ENCODE measurements around the gene TMEM116.
"Not testable (repeated sequence)": the region's sequence is repeated elsewhere in the genome, so short reads cannot be mapped to it uniquely, and the experiment has no call there.

The TMEM116 gene

DNA sequence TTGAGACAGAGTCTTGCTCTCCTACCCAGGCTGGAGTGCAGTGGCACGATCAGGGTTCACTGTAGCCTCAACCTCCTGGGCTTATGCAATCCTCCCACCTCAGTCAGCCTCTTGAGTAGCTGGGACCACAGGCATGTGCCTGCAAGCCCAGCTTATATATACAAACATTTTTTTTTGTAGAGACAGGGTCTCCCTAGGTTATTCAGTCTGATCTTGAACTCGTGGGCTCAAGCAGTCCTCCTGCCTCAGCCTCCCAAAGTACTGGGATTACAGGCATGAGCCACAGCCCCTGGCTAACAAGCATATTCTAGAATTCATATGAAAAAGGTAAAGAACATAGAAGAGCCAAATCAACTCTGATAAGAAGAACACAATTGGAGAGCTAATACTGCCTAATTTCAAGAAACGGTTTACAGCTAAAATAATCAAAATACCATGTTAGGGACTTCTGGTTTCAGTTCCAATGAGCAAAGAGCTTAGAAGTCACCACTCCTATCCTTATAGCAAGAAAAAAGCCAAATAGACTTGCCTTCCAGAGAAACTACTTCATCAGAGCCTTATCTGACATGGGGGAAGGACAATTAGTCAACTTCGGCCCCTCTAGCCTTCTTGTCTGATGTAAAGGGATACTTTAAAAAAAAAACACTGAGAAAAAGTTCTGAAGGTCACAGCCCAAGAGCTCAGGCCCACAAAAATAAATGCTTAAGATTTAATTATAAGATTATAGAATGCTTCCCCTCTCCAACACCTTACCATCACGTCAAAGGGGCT lies 37.6 kb downstream of the TMEM116 start:
- DNase-seq (ENCODE audit: insufficient read length, low spot score) (no peak), FAIRE-seq (no peak)
- no peak for TF ChIP-seq POLR2A (IDR thresholded peaks at IDR 0.05; ENCODE audit: low read depth, low read length)

DNA sequence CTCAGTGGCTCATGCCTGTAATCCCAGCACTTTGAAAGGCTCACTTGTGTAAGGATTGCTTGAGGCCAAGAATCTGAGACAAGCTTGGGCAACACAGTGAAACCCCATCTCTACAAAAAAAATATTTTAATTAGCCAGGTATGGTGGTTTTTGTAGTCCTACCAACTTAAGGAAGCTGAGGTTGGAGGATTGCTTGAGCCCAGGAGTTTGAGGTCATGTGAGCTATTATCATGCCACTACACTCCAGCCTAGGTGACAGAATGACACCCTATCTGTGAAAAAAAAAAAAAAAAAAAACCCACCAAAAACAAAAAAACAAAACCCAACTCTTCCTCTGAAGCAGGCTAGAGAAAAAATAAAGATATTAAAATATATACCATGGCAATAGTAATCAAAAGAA lies 41.2 kb downstream of the TMEM116 start:
- TF ChIP-seq POLR2A (IDR thresholded peaks at IDR 0.05; ENCODE audit: low read depth, low read length): no peak
- DNase-seq (ENCODE audit: insufficient read length, low spot score) (no peak), FAIRE-seq (no peak)

DNA sequence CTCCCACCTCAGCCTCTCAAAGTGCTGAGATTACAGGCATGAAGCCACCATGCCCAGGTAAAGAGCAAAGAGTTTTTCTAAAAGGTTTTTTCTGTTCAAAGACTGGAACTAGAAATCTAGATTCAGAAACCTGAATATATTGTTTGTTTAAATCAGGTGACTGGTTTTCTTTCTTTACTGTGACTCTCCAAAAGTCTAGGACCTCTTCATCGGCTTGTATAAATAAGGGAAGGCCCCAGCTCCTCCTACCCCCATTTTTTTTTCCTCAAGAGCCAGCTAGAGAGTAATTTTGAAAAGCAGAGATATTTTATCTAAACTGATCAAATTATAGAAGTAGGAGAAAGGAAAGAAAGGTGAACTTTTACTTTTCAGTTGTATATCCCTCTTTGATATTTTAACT lies 48.0 kb downstream of the TMEM116 start:
- FAIRE-seq: no peak
- TF ChIP-seq POLR2A (IDR thresholded peaks at IDR 0.05; ENCODE audit: low read depth, low read length): no peak
- no peak for DNase-seq (ENCODE audit: insufficient read length, low spot score)

DNA sequence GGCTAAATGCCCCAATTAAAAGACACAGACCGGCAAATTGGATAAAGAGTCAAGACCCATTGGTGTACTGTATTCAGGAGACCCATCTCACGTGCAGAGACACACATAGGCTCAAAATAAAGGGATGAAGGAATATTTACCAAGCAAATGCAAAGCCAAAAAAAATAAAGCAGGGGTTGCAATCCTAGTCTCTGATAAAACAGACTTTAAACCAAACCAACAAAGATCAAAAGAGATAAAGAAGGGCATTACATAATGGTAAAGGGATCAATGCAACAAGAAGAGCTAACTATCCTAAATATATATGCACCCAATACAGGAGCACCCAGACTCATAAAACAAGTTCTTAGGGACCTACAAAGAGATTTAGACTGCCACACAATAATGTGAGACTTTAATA lies 53.4 kb downstream of the TMEM116 start:
- FAIRE-seq: not testable (repeated sequence)

DNA sequence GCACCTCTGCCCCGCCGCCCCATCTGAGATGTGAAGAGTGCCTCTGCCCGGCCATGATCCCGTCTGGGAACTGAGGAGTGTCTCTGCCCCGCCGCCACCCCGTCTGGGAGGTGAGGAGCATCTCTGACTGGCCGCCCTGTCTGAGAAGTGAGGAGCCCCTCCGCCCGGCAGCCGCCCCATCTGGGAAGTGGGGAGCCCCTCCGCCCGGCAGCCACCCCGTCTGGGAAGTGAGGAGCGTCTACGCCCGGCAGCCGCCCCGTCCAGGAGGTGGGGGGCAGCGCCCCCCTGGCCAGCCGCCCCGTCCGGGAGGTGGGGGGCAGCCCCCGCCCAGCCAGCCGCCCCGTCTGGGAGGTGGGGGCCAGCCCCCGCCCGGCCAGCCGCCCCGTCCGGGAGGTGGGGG lies 55.7 kb downstream of the TMEM116 start:
- not testable (repeated sequence) for FAIRE-seq; DNase-seq (ENCODE audit: insufficient read length, low spot score)

More for the DNA sequence above, 53.4 kb downstream of the TMEM116 start:
- DNase-seq (ENCODE audit: insufficient read length, low spot score): not testable (repeated sequence)

DNA sequence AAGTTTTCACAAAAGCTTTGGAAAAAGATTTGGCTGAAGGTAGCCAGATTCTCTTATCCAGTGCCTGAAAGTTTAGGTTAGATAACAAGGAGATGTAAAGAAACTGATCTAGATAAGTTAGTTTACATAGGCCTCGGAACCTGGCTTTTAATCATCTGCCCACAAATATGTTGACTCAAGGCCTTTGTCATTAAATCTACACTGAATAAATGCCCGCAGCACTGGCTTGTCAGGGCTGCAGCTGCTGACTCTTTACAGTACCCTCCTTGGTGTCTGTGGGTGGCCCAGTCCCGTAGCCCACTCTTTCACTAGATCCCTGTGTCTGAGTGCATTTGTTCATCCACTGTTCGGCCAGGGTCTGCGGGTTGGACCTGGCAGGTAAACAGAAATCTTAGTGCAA lies 58.0 kb downstream of the TMEM116 start:
- TF ChIP-seq POLR2A (IDR thresholded peaks at IDR 0.05; ENCODE audit: low read depth, low read length): no peak
- FAIRE-seq (no peak), DNase-seq (ENCODE audit: insufficient read length, low spot score) (no peak)

DNA sequence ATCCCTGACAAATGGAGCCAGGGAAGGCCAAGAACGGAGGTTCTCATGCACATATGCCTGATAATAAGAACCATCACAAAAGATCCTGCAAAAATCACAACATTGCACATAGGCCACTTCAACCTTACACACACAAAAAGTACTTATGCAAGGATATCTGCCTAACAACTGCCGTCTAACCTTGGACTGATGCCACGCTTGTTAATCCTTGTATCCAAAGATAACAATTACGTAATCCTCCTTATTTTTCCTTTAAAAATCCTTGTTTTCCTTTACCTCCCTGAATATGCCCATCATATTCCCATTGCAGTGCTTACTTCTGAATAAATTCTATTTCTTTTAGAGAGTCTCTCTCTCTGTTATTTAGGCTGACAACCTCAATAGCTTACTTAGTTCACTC lies 59.5 kb downstream of the TMEM116 start:
- DNase-seq (ENCODE audit: insufficient read length, low spot score): no peak
- FAIRE-seq: no peak
- no peak for TF ChIP-seq POLR2A (IDR thresholded peaks at IDR 0.05; ENCODE audit: low read depth, low read length)

DNA sequence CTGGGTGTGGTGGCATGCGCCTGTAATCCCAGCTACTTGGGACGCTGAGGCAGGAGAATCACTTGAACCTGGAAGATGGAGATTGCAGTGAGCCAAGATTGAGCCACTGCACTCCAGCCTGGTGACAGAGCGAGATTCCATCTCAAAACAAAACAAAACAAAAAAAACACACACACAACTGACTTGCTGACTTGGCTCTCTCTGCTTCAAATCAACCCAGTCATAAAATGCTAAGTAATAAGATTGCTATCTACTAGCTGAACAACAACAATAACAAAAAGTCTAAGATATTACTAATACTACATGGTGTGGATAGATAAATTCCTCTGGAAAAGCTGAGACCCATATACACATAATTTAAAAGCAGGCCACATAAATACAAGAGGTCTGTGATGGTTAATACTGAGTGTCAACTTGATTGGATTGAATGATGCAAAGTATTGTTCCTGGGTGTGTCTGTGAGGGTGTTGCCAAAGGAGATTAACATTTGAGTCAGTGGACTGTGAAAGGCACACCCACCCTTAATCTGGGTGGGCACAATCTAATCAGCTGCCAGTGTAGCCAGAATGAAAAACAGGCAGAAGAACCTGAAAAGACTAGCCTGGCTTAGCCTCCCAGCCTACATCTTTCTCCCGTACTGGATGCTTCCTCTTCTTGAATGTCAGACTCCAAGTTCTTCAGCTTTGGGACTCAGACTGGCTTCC lies 60.7 kb downstream of the TMEM116 start:
- not testable (repeated sequence) for FAIRE-seq; DNase-seq (ENCODE audit: insufficient read length, low spot score)

DNA sequence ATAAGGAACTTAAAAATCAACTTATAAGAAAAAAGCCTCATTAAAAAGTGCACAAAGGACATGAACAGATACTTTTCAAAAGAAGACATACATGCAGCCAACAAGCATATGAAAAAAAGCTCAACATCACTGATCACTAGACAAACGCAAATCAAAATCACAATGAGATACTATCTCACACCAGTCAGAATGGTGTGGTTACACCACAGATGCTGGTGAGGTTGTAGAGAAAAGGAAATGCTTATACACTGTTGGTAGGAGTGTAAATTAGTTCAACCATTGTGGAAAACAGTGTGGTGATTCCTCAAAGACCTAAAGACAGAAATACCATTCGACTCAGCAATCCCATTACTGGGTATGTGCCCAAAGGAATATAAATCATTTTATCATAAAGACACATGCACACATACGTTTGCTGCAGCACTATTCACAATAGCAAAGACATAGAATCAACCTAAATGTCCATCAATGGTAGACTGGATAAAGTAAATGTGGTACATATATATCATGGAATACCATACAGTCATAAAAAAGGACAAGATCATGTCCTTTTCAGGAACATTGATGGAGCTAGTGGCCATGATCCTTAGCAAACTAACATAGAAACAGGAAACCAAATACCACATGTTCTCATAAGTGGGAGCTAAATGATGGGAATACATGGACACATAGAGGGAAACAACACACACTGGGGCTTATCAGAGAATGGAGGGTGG lies 61.8 kb downstream of the TMEM116 start:
- not testable (repeated sequence) for FAIRE-seq

DNA sequence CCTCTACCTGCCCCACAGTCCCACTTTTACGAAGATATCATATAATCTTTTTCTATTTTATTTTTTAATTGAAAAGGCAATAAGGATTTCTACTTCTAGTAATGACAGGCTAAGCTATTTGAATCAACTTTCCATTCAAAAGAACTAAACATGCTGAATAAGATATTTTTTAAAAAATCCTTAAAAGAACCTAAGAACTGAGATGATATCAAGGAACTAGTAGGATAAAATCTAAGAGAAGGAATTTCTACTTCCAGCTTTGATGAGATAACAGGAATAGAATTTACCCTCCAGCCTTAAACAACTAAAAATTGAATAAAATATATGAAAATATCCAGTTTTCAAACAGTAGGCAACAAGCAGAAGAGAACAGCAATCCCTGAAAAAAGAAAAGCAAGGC lies 69.0 kb downstream of the TMEM116 start:
- FAIRE-seq (no peak), DNase-seq (ENCODE audit: insufficient read length, low spot score) (no peak)
- no peak for TF ChIP-seq POLR2A (IDR thresholded peaks at IDR 0.05; ENCODE audit: low read depth, low read length)

More for the DNA sequence above, 61.8 kb downstream of the TMEM116 start:
- not testable (repeated sequence) for DNase-seq (ENCODE audit: insufficient read length, low spot score)

DNA sequence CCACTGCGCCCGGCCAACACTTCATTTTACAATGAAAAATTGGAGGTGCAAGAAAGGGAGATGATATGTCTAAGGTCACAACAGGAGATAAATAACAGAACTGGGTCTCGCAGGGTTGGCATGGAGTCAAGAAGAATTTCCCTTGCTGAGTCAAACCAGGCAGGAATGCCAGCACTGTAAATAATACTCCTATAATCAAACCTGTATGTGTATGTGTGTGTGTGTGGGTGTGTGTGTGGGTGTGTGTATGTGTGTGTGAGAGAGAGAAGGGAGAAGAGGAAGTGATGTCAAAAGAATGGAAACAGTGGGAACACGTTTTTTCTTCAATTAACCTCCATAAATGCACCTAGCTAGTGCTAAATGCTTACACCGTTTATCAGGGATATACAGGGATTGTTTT lies 70.4 kb downstream of the TMEM116 start:
- DNase-seq (ENCODE audit: insufficient read length, low spot score) (peak; percentile 9), FAIRE-seq (peak; percentile 61)
- TF ChIP-seq POLR2A (IDR thresholded peaks at IDR 0.05; ENCODE audit: low read depth, low read length): no peak

DNA sequence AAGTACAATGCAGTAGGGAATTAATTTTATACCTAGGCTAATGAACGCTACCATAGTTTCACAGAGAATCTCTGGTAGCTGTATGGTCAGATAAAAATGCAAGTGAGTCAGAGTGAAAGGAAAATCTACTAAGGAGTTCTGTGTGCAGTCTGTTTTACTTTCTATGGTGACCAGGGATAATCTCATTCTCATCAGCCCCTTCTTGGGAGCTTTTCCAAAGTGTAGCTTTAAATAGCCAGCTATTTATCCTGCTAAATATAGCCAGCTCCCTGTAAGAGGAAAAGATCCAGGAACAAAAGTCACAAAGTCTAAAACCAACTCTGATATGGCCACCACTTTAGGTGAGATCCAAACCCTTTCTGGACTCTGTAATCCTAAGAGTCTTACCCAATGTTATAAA lies 75.5 kb downstream of the TMEM116 start:
- no peak for TF ChIP-seq POLR2A (IDR thresholded peaks at IDR 0.05; ENCODE audit: low read depth, low read length)
- FAIRE-seq (no peak), DNase-seq (ENCODE audit: insufficient read length, low spot score) (no peak)

DNA sequence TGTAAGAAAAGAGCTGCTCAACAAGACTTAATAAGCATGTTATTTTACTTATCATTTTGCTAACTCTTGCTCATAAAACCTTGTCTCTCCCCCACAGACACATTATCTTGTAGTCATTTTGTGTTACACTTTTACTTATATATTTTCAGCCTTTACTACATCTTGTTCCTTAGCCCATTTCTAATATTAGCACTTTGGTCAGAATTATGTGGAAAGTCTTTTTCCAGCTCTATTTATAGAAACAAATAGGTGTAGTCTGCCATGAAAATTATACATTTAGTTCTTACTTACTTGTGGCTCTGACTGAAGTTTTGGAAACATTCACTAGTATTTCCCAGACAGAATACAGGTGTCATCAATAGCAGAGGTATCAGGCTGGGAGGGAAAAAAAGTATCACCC lies 76.1 kb downstream of the TMEM116 start:
- no peak for FAIRE-seq

DNA sequence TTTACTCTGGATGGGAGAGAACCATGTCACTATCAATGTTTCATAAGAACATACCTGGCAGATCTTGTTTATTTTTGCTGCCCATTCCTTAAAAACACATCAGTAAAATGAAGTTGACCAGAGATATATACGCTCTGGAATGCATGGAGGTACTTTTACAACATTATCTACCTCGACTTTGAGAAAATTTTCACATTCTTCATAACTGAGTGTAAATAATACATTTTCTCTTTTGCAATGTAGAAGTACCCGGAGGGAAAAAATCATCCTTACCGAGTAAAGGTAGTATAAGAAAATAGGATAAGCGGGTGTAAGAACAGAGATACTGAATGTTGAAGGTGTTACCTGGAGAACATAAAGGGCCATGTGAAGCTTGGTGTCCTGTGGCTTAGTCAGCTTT lies 80.7 kb downstream of the TMEM116 start:
- FAIRE-seq (no peak), DNase-seq (ENCODE audit: insufficient read length, low spot score) (no peak)
- TF ChIP-seq POLR2A (IDR thresholded peaks at IDR 0.05; ENCODE audit: low read depth, low read length): no peak

More for the DNA sequence above, 76.1 kb downstream of the TMEM116 start:
- DNase-seq (ENCODE audit: insufficient read length, low spot score): no peak
- no peak for TF ChIP-seq POLR2A (IDR thresholded peaks at IDR 0.05; ENCODE audit: low read depth, low read length)

DNA sequence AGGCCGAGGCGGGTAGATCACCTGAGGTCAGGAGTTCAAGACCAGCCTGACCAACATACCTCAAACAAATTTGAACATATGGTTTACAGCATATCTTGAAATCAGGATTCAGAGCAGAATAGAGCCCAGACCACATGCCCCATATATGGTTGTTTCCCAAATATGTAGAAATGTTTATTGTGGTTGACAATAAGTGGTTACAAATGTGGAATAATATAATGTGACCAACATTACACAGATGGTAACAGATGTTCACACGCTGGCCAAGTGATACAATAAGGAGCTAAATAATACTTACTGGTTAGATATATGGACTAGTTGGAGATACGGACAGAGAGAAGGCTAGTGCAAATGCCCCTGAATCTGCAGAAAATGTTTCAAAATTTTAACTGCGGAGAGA lies 85.6 kb downstream of the TMEM116 start:
- FAIRE-seq: no peak

More for the DNA sequence above, 85.6 kb downstream of the TMEM116 start:
- no peak for TF ChIP-seq POLR2A (IDR thresholded peaks at IDR 0.05; ENCODE audit: low read depth, low read length)
- no peak for DNase-seq (ENCODE audit: insufficient read length, low spot score)
